ENCODE results near the gene B3GNT7.
"Not testable (repeated sequence)": the region's sequence is repeated elsewhere in the genome, so short reads cannot be mapped to it uniquely, and the experiment has no call there.

Gene B3GNT7

GRCh38 chr2:231348173-231348572, 47.3 kb upstream of the B3GNT7 start:
- TF ChIP-seq ZFHX2 (tag by site-specific recombination; conservative IDR thresholded peaks at IDR 0.05) (no peak), GLI4 (tag by site-specific recombination; IDR thresholded peaks at IDR 0.05) (no peak), ZBTB1 (tag by site-specific recombination; IDR thresholded peaks at IDR 0.05) (no peak), REPIN1 (tag by site-specific recombination; IDR thresholded peaks at IDR 0.05; ENCODE audit: low read depth) (no peak), ZNF473 (tag by site-specific recombination; IDR thresholded peaks at IDR 0.05) (no peak), ZNF221 (tag by site-specific recombination; IDR thresholded peaks at IDR 0.05; ENCODE audit: borderline replicate concordance) (no peak), ZNF157 (tag by site-specific recombination; IDR thresholded peaks at IDR 0.05) (no peak)
- TF ChIP-seq, protein P1, sequence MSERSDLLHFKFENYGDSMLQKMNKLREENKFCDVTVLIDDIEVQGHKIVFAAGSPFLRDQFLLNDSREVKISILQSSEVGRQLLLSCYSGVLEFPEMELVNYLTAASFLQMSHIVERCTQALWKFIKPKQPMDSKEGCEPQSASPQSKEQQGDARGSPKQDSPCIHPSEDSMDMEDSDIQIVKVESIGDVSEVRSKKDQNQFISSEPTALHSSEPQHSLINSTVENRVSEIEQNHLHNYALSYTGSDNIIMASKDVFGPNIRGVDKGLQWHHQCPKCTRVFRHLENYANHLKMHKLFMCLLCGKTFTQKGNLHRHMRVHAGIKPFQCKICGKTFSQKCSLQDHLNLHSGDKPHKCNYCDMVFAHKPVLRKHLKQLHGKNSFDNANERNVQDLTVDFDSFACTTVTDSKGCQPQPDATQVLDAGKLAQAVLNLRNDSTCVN (tag by site-specific recombination; optimal IDR thresholded peaks at IDR 0.05) = no peak
- TF ChIP-seq, protein P2, sequence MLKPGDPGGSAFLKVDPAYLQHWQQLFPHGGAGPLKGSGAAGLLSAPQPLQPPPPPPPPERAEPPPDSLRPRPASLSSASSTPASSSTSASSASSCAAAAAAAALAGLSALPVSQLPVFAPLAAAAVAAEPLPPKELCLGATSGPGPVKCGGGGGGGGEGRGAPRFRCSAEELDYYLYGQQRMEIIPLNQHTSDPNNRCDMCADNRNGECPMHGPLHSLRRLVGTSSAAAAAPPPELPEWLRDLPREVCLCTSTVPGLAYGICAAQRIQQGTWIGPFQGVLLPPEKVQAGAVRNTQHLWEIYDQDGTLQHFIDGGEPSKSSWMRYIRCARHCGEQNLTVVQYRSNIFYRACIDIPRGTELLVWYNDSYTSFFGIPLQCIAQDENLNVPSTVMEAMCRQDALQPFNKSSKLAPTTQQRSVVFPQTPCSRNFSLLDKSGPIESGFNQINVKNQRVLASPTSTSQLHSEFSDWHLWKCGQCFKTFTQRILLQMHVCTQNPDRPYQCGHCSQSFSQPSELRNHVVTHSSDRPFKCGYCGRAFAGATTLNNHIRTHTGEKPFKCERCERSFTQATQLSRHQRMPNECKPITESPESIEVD (tag by site-specific recombination; IDR thresholded peaks at IDR 0.05) = no peak
- Histone ChIP-seq H3K4me1 (ENCODE audit: control insufficient read depth, insufficient read depth, low read length) (peaks cover 9% of the 10 kb centered on the region), H3K9me3 (ENCODE audit: control insufficient read depth, insufficient read depth, low read depth, low read length) (no peaks in the 10 kb centered on the region), H3K36me3 (ENCODE audit: control insufficient read depth in 2 of 2, insufficient read depth in 1 of 2, low read length in 2 of 2) (no peaks in the 10 kb centered on the region), H3K4me3 (ENCODE audit: low read depth, low read length) (no peak overlapping the region), H3K27ac (ENCODE audit: extremely low read depth, low read depth, low read length) (no peak overlapping the region)
- ChIA-PET POLR2A (no interaction called here), CTCF (no interaction called here)

- Histone ChIP-seq H3K27ac (ENCODE audit: extremely low read depth, low read depth, low read length) (no peak overlapping the region), H3K4me1 (ENCODE audit: control insufficient read depth, insufficient read depth, low read length) (peaks cover 9% of the 10 kb centered on the region), H3K36me3 (ENCODE audit: control insufficient read depth in 2 of 2, insufficient read depth in 1 of 2, low read length in 2 of 2) (no peaks in the 10 kb centered on the region), H3K4me3 (ENCODE audit: low read depth, low read length) (no peak overlapping the region), H3K9me3 (ENCODE audit: control insufficient read depth, insufficient read depth, low read depth, low read length) (no peaks in the 10 kb centered on the region)
- CTCF ChIA-PET = no interaction called here
- TF ChIP-seq ZSCAN30 (tag by site-specific recombination; IDR thresholded peaks at IDR 0.05) (no peak), ZNF391 (tag by site-specific recombination; IDR thresholded peaks at IDR 0.05; ENCODE audit: borderline replicate concordance, low read depth) (no peak)
- TF ChIP-seq, protein P2 (tag by site-specific recombination; IDR thresholded peaks at IDR 0.05) = no peak
- POLR2A ChIA-PET = no interaction called here
These were observed 46.7 kb upstream of the B3GNT7 start for GRCh38 chr2:231348704-231349373.

GRCh38 chr2:231349374-231349735, 46.2 kb upstream of the B3GNT7 start:
- POLR2A ChIA-PET; H3K4me3 ChIP-seq (ENCODE audit: low read depth, low read length); H3K27ac ChIP-seq (ENCODE audit: extremely low read depth, low read depth, low read length); H3K36me3 ChIP-seq (ENCODE audit: control insufficient read depth in 2 of 2, insufficient read depth in 1 of 2, low read length in 2 of 2); H3K4me1 ChIP-seq (ENCODE audit: control insufficient read depth, insufficient read depth, low read length); CTCF ChIA-PET; H3K9me3 ChIP-seq (ENCODE audit: control insufficient read depth, insufficient read depth, low read depth, low read length): not testable (repeated sequence)

GRCh38 chr2:231351648-231352047, 43.9 kb upstream of the B3GNT7 start:
- peaks cover 9% of the 10 kb centered on the region for H3K4me1 ChIP-seq (ENCODE audit: control insufficient read depth, insufficient read depth, low read length)
- no peak for TF ChIP-seq BCL6B (tag by site-specific recombination; IDR thresholded peaks at IDR 0.05)
- TF ChIP-seq ZNF768 (tag by site-specific recombination; IDR thresholded peaks at IDR 0.05) = no peak
- no peak overlapping the region for H3K4me3 ChIP-seq (ENCODE audit: low read depth, low read length)
- H3K36me3 ChIP-seq (ENCODE audit: control insufficient read depth in 2 of 2, insufficient read depth in 1 of 2, low read length in 2 of 2) = no peaks in the 10 kb centered on the region
- ChIA-PET CTCF (no interaction called here), POLR2A (no interaction called here)
- no peak overlapping the region for H3K27ac ChIP-seq (ENCODE audit: extremely low read depth, low read depth, low read length)
- no peaks in the 10 kb centered on the region for H3K9me3 ChIP-seq (ENCODE audit: control insufficient read depth, insufficient read depth, low read depth, low read length)

Data from HEK293 (cell line).